ENCODE data around the gene ITK.
"Not testable (repeated sequence)": the region's sequence is repeated elsewhere in the genome, so short reads cannot be mapped to it uniquely, and the experiment has no call there.

The ITK gene

DNA sequence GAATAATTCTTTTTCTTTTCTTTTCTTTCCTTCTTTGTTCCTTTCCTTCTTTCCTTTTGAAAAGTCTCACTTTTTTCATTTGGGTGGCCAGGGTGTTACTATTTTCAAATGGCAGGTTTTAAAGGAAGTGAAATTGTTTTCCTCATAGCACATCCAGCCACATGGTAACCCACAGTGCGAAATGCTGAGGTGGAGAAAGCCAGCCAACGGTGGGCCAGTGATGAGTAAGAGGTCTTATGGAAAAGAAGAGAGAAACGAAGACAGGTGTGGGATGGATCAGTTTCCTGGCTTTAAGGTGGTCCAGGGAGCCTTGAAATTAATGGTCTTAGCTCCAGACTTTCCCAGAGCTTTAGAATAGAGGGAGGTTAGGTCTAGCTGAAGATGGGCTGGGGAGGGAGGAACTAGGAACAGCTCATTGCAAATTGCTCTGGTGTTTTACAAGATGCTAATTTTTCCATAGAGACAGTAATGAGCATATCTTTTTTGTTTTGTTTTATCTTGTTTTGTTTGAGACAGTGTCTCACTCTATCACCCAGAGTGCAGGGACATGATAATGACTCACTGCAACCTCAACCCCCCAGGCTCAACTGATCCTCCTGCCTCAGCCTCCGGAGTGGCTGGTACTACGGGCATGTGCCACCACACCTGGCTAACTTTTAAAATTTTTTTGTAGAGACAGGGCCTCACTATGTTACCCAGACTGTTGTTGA, 17.8 kb downstream of the ITK start:
- CTCF ChIA-PET: no interaction called here
- no peak for TF ChIP-seq CTBP1 (IDR thresholded peaks at IDR 0.05; ENCODE audit: borderline replicate concordance)
- no peak for TF ChIP-seq SUZ12 (IDR thresholded peaks at IDR 0.05)
- no peak for TF ChIP-seq TARDBP (IDR thresholded peaks at IDR 0.05)
- TF ChIP-seq HDGF (IDR thresholded peaks at IDR 0.05; ENCODE audit: borderline replicate concordance): no peak
- no peak for TF ChIP-seq BHLHE40 (IDR thresholded peaks at IDR 0.05; ENCODE audit: borderline replicate concordance)
- TF ChIP-seq L3MBTL2 (conservative IDR thresholded peaks at IDR 0.05): no peak
- TF ChIP-seq FOXK2 (IDR thresholded peaks at IDR 0.05): no peak
- no peak for TF ChIP-seq ZNF384 (IDR thresholded peaks at IDR 0.05)
- TF ChIP-seq NFRKB (IDR thresholded peaks at IDR 0.05): no peak
- no peak for TF ChIP-seq SP1 (IDR thresholded peaks at IDR 0.05)
- TF ChIP-seq, protein P1, sequence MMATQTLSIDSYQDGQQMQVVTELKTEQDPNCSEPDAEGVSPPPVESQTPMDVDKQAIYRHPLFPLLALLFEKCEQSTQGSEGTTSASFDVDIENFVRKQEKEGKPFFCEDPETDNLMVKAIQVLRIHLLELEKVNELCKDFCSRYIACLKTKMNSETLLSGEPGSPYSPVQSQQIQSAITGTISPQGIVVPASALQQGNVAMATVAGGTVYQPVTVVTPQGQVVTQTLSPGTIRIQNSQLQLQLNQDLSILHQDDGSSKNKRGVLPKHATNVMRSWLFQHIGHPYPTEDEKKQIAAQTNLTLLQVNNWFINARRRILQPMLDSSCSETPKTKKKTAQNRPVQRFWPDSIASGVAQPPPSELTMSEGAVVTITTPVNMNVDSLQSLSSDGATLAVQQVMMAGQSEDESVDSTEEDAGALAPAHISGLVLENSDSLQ (IDR thresholded peaks at IDR 0.05): no peak
- TF ChIP-seq LEF1 (IDR thresholded peaks at IDR 0.05; ENCODE audit: borderline replicate concordance): no peak
- TF ChIP-seq ARNT (IDR thresholded peaks at IDR 0.05): no peak
- no peak for TF ChIP-seq ELF4 (IDR thresholded peaks at IDR 0.05)
- DNase-seq (ENCODE audit: extremely low spot score): no peak
- POLR2A ChIA-PET: no interaction called here

DNA sequence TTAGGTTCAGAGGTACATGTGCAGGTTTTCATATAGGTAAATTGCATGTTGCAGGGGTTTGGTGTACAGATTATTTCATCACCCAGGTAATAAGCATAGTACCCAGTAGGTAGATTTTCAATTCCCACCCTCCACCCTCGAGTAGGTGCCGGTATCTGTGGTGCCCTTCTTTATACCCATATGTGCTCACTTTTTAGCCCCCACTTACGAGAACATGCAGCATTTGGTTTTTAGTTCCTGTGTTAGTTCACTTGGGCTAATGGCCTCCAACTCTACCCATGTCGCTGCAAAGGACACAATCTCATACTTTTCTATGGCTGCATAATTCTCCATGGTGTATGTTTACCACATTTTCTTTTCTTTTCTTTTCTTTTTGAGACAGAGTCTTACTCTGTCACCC, 21.2 kb downstream of the ITK start:
- TF ChIP-seq ARNT (IDR thresholded peaks at IDR 0.05) (no peak), CTBP1 (IDR thresholded peaks at IDR 0.05; ENCODE audit: borderline replicate concordance) (no peak), FOXK2 (IDR thresholded peaks at IDR 0.05) (no peak), LEF1 (IDR thresholded peaks at IDR 0.05; ENCODE audit: borderline replicate concordance) (no peak), FOXA1 (IDR thresholded peaks at IDR 0.05) (no peak), BHLHE40 (IDR thresholded peaks at IDR 0.05; ENCODE audit: borderline replicate concordance) (no peak), NFRKB (IDR thresholded peaks at IDR 0.05) (no peak), ELF4 (IDR thresholded peaks at IDR 0.05) (no peak), TARDBP (IDR thresholded peaks at IDR 0.05) (no peak), SP1 (IDR thresholded peaks at IDR 0.05) (no peak), FOXM1 (IDR thresholded peaks at IDR 0.05; ENCODE audit: borderline replicate concordance) (no peak), HDGF (IDR thresholded peaks at IDR 0.05; ENCODE audit: borderline replicate concordance) (no peak), L3MBTL2 (conservative IDR thresholded peaks at IDR 0.05) (no peak), SUZ12 (IDR thresholded peaks at IDR 0.05) (no peak)
- TF ChIP-seq, protein P1 (IDR thresholded peaks at IDR 0.05): no peak
- ChIA-PET POLR2A (no interaction called here), CTCF (no interaction called here)
- no peak for DNase-seq (ENCODE audit: extremely low spot score)

DNA sequence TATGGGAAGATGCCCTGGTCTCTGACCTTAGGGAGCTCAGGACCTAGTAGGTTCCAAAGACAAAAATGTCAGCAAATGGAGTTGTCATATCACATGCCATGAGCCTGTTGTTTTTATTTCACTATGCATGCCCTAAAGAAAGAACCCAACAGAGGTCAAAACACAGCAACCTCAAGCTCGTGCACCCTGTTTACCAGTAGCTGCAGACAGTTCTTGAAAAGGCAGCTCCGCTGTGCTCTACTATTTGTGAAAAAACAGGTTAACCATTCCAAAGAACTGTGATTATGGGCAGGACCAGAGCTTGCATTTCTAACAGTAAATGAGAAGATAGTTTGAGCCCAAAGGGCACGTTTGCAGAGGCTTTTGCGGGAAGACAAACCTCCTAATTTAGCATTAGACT, 22.8 kb downstream of the ITK start:
- ChIA-PET CTCF (no interaction called here), POLR2A (no interaction called here)
- no peak for TF ChIP-seq ZNF384 (IDR thresholded peaks at IDR 0.05)
- no peak for TF ChIP-seq SUZ12 (IDR thresholded peaks at IDR 0.05)
- no peak for TF ChIP-seq LEF1 (IDR thresholded peaks at IDR 0.05; ENCODE audit: borderline replicate concordance)
- no peak for TF ChIP-seq HDGF (IDR thresholded peaks at IDR 0.05; ENCODE audit: borderline replicate concordance)
- TF ChIP-seq ELF4 (IDR thresholded peaks at IDR 0.05): no peak
- TF ChIP-seq ARNT (IDR thresholded peaks at IDR 0.05): no peak
- no peak for TF ChIP-seq CTBP1 (IDR thresholded peaks at IDR 0.05; ENCODE audit: borderline replicate concordance)
- no peak for TF ChIP-seq BHLHE40 (IDR thresholded peaks at IDR 0.05; ENCODE audit: borderline replicate concordance)
- no peak for TF ChIP-seq NFRKB (IDR thresholded peaks at IDR 0.05)
- TF ChIP-seq TARDBP (IDR thresholded peaks at IDR 0.05): no peak
- no peak for TF ChIP-seq L3MBTL2 (conservative IDR thresholded peaks at IDR 0.05)
- no peak for TF ChIP-seq FOXK2 (IDR thresholded peaks at IDR 0.05)
- TF ChIP-seq, protein P1 (IDR thresholded peaks at IDR 0.05): no peak
- no peak for TF ChIP-seq FOXA1 (IDR thresholded peaks at IDR 0.05)
- no peak for TF ChIP-seq SP1 (IDR thresholded peaks at IDR 0.05)
- no peak for DNase-seq (ENCODE audit: extremely low spot score)

DNA sequence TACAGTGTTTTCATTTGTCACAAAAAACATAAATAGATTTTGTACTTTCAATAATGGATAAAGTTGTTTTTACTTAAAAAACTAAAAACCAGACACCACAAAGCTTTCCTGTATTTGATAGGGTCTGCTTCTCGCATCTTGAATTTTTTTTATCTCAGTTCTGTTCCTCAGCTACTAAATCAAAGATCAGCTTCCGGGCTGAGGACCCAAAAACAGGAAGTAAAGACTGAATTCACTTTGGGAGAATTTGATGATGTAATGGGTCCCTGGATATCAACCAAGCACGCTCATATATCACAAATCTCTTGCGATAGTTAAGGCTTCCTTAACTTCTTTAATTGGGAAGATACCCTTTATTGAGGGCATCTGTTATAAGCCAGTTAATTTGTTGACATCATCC, 24.1 kb downstream of the ITK start:
- no peak for DNase-seq (ENCODE audit: extremely low spot score)
- CTCF ChIA-PET: interaction anchor here (0.6 kb wide), 1 partner anchor 221 kb away, joined by 3 read pairs; no protein-coding TSS in a partner anchor

DNA sequence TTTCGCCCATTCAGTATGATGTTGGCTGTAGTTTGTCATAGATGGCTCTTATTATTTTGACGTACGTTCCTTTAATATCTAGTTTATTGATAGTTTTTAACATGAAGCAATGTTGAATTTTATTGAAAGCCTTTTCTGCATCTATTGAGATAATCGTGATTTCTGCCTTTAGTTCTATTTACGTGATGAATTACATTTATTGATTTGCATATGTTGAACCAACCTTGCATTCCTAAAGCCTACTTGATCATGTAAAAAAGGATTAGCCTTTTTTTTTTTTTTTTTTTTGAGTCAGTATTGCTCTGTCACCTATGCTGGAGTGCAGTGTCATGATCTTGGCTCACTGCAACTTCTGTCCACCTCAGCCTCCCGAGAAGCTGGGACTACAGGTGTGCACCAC, 25.1 kb downstream of the ITK start:
- DNase-seq (ENCODE audit: extremely low spot score): no peak
- TF ChIP-seq SP1 (IDR thresholded peaks at IDR 0.05) (no peak), LEF1 (IDR thresholded peaks at IDR 0.05; ENCODE audit: borderline replicate concordance) (no peak)
- ChIA-PET POLR2A (no interaction called here), CTCF (interaction anchor here (0.7 to 1.0 kb wide), 2 partner anchors 48 to 63 kb away, joined by 3 read pairs; no protein-coding TSS in a partner anchor)

More for the DNA sequence above, 24.1 kb downstream of the ITK start:
- TF ChIP-seq FOXM1 (IDR thresholded peaks at IDR 0.05; ENCODE audit: borderline replicate concordance) (no peak), CTBP1 (IDR thresholded peaks at IDR 0.05; ENCODE audit: borderline replicate concordance) (no peak), BHLHE40 (IDR thresholded peaks at IDR 0.05; ENCODE audit: borderline replicate concordance) (no peak), ZNF384 (IDR thresholded peaks at IDR 0.05) (no peak), TARDBP (IDR thresholded peaks at IDR 0.05) (no peak), L3MBTL2 (conservative IDR thresholded peaks at IDR 0.05) (no peak), FOXA1 (IDR thresholded peaks at IDR 0.05) (no peak)
- POLR2A ChIA-PET: no interaction called here

DNA sequence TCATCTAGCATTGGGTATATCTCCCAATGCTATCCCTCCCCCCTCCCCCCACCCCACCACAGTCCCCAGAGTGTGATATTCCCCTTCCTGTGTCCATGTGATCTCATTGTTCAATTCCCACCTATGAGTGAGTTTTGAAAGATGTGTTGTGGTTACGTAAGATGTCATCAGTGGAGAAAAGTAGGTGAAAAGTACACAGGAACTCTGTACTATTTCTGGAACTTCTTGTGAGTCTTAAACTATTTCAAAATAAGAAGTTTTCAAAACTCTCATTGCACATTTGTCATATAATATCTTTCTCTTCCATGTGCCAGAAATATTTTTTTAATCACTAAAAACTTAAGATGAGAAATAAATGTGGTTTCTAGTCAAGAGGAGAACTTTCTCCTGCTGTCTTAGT, 30.0 kb downstream of the ITK start:
- DNase-seq (ENCODE audit: extremely low spot score); CTCF ChIA-PET: not testable (repeated sequence)

More for the DNA sequence above, 30.0 kb downstream of the ITK start:
- POLR2A ChIA-PET: not testable (repeated sequence)

Measured in HEK293T (cell line).